Measurements from ENCODE around the gene FEM1C.

DNA sequence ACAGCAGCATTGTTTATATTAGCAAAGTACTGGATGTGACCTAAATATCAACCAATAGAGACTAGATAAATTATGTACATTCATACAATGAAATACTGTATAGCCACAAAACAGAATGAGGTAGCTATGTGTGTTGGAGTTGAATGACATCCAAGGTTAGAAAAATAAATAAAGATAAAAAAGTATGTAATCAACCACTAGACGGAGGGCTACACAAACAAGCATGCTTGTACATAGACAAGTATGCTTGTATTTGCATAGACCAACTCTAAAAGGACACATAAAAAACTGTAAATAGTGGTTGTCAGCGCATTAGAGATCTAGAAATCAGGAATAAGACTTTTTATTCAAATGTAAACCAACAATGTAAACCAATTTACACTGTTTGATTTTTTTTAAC, 3.0 kb downstream of the FEM1C start:
- TF ChIP-seq, protein P1, sequence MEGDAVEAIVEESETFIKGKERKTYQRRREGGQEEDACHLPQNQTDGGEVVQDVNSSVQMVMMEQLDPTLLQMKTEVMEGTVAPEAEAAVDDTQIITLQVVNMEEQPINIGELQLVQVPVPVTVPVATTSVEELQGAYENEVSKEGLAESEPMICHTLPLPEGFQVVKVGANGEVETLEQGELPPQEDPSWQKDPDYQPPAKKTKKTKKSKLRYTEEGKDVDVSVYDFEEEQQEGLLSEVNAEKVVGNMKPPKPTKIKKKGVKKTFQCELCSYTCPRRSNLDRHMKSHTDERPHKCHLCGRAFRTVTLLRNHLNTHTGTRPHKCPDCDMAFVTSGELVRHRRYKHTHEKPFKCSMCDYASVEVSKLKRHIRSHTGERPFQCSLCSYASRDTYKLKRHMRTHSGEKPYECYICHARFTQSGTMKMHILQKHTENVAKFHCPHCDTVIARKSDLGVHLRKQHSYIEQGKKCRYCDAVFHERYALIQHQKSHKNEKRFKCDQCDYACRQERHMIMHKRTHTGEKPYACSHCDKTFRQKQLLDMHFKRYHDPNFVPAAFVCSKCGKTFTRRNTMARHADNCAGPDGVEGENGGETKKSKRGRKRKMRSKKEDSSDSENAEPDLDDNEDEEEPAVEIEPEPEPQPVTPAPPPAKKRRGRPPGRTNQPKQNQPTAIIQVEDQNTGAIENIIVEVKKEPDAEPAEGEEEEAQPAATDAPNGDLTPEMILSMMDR (conservative IDR thresholded peaks at IDR 0.05; ENCODE audit: low read length), result no peak
- TF ChIP-seq EZH2phosphoT487 (IDR thresholded peaks at IDR 0.05; ENCODE audit: borderline replicate concordance), result no peak
